ENCODE data around the gene F11.
"Not testable (repeated sequence)": the region's sequence is repeated elsewhere in the genome, so short reads cannot be mapped to it uniquely, and the experiment has no call there.

F11 gene

DNA sequence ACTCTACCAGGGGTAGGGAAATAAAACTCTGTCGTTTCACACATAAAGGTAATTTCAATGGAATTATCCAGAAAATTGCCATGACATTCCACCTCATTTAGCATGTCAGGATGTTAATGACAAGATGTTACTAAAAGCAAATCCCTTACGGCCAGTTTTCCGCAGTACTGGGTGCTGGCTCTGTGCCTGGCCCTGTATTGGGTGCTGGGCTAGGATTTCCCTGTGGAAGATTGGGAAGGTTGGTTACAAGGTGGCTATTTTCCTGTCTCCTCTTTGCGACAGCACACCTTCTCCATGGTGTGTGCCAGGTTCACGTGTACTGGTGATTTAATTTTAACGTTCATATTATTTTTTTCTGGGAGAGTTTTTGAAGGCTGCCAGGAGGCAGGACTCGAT is 25.5 kb upstream of the F11 start:
- H3K9ac ChIP-seq (ENCODE audit: low read depth, low read length), result no peak overlapping the region
- no peaks in the 10 kb centered on the region for H3K27me3 ChIP-seq (ENCODE audit: control insufficient read depth, insufficient read depth, low read length)
- no peaks in the 10 kb centered on the region for H3K36me3 ChIP-seq (ENCODE audit: control insufficient read depth, insufficient read depth, low read length)
- H3K4me1 ChIP-seq (ENCODE audit: control insufficient read depth, insufficient read depth, low read length), result peaks cover 11% of the 10 kb centered on the region
- H3K4me3 ChIP-seq (ENCODE audit: low read depth, low read length), result no peak overlapping the region
- H3K9me3 ChIP-seq (ENCODE audit: control insufficient read depth, insufficient read depth, low read length), result no peaks in the 10 kb centered on the region

DNA sequence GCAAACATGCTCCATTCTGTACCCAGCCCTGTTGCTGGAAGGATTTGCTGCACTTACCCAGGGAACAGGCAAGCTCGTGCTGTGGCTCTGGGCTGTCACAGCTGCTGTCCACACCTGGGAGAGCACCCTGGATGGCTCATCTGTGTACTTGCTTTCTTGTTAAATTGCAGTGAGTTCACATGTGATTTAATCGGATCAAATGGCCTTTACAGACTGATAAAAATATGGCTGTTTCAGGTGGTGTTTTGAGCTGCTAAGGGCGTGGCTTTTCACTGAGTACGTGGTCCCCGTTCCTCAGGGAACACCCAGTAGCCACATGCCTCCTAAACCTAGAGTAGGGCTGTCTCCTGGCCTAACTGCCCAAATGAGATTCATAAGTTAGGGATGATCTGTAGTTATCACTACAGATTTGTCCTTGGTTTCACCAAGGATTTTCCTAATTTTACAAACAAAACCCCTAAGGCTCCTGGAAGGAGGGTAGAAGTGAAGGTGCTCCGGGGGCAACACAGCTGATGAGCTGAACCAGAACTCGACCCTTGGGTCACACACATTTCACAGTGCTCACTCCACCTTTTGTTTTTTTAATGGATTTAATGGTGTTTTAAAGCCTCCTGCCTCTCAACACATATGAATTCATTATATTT is 25.0 kb upstream of the F11 start:
- Histone ChIP-seq H3K36me3 (ENCODE audit: control insufficient read depth, insufficient read depth, low read length) (no peaks in the 10 kb centered on the region), H3K4me3 (ENCODE audit: low read depth, low read length) (peak overlapping the region; percentile 3), H3K9ac (ENCODE audit: low read depth, low read length) (no peak overlapping the region), H3K9me3 (ENCODE audit: control insufficient read depth, insufficient read depth, low read length) (no peaks in the 10 kb centered on the region), H3K27me3 (ENCODE audit: control insufficient read depth, insufficient read depth, low read length) (no peaks in the 10 kb centered on the region), H3K4me1 (ENCODE audit: control insufficient read depth, insufficient read depth, low read length) (peaks cover 11% of the 10 kb centered on the region)

DNA sequence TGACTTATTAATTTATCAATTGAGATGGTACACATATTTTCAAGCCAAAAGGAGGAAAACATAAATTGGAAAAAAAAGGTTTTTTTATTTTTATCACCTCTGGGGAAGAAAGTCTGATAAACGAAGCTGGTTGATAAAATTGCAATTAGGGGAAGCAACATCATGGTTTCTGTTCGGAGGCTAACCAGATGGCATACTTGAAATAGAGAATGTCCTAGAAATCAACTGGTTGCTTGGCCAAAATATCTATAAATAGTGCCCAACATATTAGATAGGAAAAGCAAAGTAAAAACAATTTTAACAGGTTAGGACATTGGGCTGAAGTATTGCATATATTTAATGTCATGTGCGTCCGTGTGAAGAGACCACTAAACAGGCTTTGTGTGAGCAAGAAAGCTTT is 24.4 kb upstream of the F11 start:
- Histone ChIP-seq H3K9me3 (ENCODE audit: control insufficient read depth, insufficient read depth, low read length) (no peaks in the 10 kb centered on the region), H3K9ac (ENCODE audit: low read depth, low read length) (peak overlapping the region; percentile 57), H3K4me1 (ENCODE audit: control insufficient read depth, insufficient read depth, low read length) (peaks cover 11% of the 10 kb centered on the region), H3K36me3 (ENCODE audit: control insufficient read depth, insufficient read depth, low read length) (no peaks in the 10 kb centered on the region), H3K27me3 (ENCODE audit: control insufficient read depth, insufficient read depth, low read length) (no peaks in the 10 kb centered on the region), H3K4me3 (ENCODE audit: low read depth, low read length) (peak overlapping the region; percentile 6)

DNA sequence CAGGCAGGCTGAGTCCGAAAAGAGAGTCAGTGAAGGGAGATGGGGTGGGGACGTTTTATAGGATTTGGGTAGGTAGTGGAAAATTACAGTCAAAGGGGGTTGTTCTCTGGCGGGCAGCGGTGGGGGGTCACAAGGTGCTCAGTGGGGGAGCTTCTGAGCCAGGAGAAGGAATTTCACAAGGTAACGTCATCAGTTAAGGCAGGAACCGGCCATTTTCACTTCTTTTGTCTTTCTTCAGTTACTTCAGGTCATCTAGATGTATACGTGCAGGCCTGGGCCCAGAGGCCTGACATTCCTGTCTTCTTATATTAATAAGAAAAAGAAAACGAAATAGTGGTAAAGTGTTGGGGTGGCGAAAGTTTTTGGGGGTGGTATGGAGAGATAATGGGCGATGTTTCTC is 24.0 kb upstream of the F11 start:
- Histone ChIP-seq H3K4me1 (ENCODE audit: control insufficient read depth, insufficient read depth, low read length) (peaks cover 11% of the 10 kb centered on the region), H3K9ac (ENCODE audit: low read depth, low read length) (peak overlapping the region; percentile 57), H3K4me3 (ENCODE audit: low read depth, low read length) (peak overlapping the region; percentile 30)
- not testable (repeated sequence) for H3K36me3 ChIP-seq (ENCODE audit: control insufficient read depth, insufficient read depth, low read length); H3K9me3 ChIP-seq (ENCODE audit: control insufficient read depth, insufficient read depth, low read length); H3K27me3 ChIP-seq (ENCODE audit: control insufficient read depth, insufficient read depth, low read length)

DNA sequence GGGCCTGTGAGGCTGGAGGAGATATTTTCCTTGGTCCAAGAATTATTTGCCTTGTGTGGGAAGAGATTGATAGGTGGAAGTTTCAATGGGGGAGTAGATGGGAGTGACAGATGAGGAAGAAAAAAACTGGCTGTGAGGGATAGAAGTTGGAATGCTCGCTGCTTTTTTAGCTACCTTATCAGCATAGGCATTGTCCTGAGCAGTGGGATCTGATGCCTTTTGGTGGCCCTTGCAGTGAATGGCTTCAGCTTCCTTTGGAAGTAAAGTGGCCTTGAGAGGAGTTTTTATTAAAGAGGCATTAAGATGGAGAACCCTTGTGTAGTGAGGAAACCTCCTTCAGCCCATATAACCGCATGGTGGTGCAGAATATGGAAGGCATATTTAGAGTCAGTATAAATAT is 22.7 kb upstream of the F11 start:
- H3K4me3 ChIP-seq (ENCODE audit: low read depth, low read length), result peak overlapping the region; percentile 47
- no peaks in the 10 kb centered on the region for H3K36me3 ChIP-seq (ENCODE audit: control insufficient read depth, insufficient read depth, low read length)
- peaks cover 12% of the 10 kb centered on the region for H3K4me1 ChIP-seq (ENCODE audit: control insufficient read depth, insufficient read depth, low read length)
- no peak overlapping the region for H3K9ac ChIP-seq (ENCODE audit: low read depth, low read length)
- H3K27me3 ChIP-seq (ENCODE audit: control insufficient read depth, insufficient read depth, low read length), result no peaks in the 10 kb centered on the region
- H3K9me3 ChIP-seq (ENCODE audit: control insufficient read depth, insufficient read depth, low read length), result no peaks in the 10 kb centered on the region

DNA sequence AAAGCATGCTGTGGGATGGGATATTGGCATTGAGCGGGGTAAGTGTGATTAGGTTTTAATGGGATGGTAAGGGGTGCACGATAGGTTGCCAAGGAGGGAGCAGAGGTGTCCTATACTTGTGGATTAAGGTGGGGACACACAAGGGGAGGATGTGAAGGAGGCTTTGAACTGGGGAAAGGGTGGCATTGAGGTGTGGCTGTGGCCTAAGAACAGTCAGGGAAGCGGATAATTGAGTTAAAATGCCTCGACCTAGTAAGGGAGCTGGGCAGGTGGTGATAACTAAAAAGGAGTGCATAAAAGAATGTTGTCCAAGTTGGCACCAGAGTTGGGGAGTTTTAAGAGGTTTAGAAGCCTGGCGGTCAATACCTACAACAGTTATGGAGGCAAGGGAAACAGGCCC is 21.2 kb upstream of the F11 start:
- H3K9ac ChIP-seq (ENCODE audit: low read depth, low read length), result peak overlapping the region; percentile 84
- peaks cover 23% of the 10 kb centered on the region for H3K4me1 ChIP-seq (ENCODE audit: control insufficient read depth, insufficient read depth, low read length)
- no peaks in the 10 kb centered on the region for H3K9me3 ChIP-seq (ENCODE audit: control insufficient read depth, insufficient read depth, low read length)
- peak overlapping the region; percentile 78 for H3K4me3 ChIP-seq (ENCODE audit: low read depth, low read length)
- no peaks in the 10 kb centered on the region for H3K27me3 ChIP-seq (ENCODE audit: control insufficient read depth, insufficient read depth, low read length)
- no peaks in the 10 kb centered on the region for H3K36me3 ChIP-seq (ENCODE audit: control insufficient read depth, insufficient read depth, low read length)

DNA sequence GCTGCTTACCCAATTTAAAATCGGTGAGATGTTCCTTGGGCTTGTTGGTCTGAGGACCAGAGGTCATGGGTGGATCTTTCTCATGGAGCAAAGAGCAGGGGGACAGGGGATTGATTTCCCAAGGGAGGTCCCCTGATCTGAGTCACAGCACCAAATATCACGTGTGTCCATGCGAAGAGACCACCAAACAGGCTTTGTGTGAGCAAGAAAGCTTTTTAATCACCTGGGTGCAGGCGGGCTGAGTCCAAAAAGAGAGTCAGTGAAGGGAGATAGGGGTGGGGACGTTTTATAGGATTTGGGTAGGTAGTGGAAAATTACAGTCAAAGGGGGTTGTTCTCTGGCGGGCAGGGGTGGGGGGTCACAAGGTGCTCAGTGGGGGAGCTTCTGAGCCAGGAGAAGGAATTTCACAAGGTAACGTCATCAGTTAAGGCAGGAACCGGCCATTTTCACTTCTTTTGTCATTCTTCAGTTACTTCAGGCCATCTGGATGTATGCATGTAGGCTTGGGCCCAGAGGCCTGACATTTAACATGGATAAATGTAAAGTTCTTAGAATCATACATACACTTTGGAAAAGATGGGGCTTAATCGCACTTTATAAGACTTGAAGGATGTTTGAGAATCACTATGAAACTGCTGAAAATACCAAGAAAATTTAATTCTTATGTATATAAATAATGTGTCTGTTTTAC is 18.8 kb upstream of the F11 start:
- not testable (repeated sequence) for H3K9me3 ChIP-seq (ENCODE audit: control insufficient read depth, insufficient read depth, low read length); H3K36me3 ChIP-seq (ENCODE audit: control insufficient read depth, insufficient read depth, low read length); H3K27me3 ChIP-seq (ENCODE audit: control insufficient read depth, insufficient read depth, low read length)
- H3K9ac ChIP-seq (ENCODE audit: low read depth, low read length), result peak overlapping the region; percentile 90
- peaks cover 34% of the 10 kb centered on the region for H3K4me1 ChIP-seq (ENCODE audit: control insufficient read depth, insufficient read depth, low read length)
- H3K4me3 ChIP-seq (ENCODE audit: low read depth, low read length), result peak overlapping the region; percentile 60

DNA sequence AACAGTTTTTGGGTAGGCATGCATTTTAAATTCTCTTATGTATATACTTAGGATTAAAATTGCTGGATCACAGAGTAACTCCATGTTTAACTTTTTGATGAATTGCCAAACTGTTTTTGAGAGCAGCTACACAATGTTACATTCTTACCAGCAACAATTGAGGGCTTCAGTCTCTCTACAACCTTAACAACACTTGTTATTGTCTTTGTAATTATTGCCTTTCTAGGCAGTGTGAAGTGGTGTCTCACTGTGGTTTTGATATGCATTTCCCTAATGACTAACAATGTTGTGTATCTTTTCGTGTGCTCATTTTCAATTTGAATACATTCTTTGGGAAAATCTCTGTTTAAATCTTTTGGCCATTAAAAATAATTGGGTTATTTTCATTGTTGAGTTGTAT is 17.3 kb upstream of the F11 start:
- H3K36me3 ChIP-seq (ENCODE audit: control insufficient read depth, insufficient read depth, low read length), result no peaks in the 10 kb centered on the region
- no peaks in the 10 kb centered on the region for H3K27me3 ChIP-seq (ENCODE audit: control insufficient read depth, insufficient read depth, low read length)
- no peaks in the 10 kb centered on the region for H3K9me3 ChIP-seq (ENCODE audit: control insufficient read depth, insufficient read depth, low read length)
- H3K4me1 ChIP-seq (ENCODE audit: control insufficient read depth, insufficient read depth, low read length), result peaks cover 34% of the 10 kb centered on the region
- no peak overlapping the region for H3K9ac ChIP-seq (ENCODE audit: low read depth, low read length)
- H3K4me3 ChIP-seq (ENCODE audit: low read depth, low read length), result no peak overlapping the region

DNA sequence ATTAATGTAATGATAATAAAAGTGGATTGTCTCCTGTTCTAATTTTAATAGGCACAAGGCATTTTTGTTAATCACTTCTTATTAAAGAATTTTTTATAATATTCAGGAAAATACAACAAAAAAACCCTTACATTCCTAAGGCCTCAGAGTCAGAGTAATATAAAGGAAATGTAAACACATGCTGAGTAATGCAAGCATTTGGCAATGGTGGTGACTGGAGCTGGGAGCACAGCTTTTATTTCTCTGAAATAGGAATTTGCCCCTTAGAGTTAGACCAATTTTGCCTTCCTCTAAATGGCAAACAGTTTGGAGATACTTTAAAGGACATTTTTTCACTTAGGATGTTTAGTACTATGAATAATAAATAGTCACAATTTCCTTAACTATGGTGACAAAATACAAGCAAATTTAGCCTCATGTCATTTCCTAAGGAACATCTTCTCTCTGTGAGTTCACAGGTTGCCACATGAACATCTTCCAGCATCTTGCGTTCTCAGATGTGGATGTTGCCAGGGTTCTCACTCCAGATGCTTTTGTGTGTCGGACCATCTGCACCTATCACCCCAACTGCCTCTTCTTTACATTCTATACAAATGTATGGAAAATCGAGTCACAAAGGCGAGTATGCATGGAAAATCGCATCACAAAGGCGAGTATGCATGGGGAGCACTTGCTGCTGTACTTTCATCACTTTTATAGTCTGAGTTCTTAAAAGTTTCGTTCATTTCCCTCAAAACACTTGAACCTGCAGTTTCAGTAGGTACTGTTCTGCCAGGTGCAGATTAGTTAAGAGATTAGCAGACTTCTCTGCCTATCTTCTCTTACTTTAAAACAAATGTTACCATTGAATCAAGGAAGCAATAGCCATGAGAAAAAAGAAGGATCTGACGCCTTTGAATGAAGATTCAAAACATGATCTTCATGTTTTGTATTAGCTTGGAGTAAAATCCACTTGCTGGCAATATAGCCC is 15.9 kb upstream of the F11 start:
- Histone ChIP-seq H3K27me3 (ENCODE audit: control insufficient read depth, insufficient read depth, low read length) (no peaks in the 10 kb centered on the region), H3K9ac (ENCODE audit: low read depth, low read length) (peak overlapping the region; percentile 10), H3K4me3 (ENCODE audit: low read depth, low read length) (no peak overlapping the region), H3K4me1 (ENCODE audit: control insufficient read depth, insufficient read depth, low read length) (peaks cover 34% of the 10 kb centered on the region), H3K9me3 (ENCODE audit: control insufficient read depth, insufficient read depth, low read length) (no peaks in the 10 kb centered on the region), H3K36me3 (ENCODE audit: control insufficient read depth, insufficient read depth, low read length) (no peaks in the 10 kb centered on the region)

DNA sequence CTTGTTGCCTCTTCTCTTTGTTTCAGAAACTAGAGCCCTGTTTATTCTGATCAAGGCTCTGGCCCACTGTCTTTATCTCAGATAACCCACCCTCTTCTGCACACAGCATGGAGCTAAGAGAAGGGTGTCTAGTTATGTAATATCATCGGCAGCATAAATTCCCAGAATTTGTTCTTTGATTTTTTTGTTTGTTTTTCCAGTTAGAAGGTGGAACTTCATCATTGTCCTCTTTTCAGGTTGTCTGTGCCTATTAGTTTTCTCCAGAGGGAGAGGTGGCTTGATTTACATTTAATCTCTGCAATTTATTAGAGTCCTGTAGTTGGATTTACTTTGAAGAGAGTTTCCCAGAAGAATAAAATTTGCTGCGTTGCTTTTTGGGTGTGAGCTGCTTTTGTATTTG is 15.2 kb upstream of the F11 start:
- H3K4me1 ChIP-seq (ENCODE audit: control insufficient read depth, insufficient read depth, low read length), result peaks cover 34% of the 10 kb centered on the region
- no peak overlapping the region for H3K4me3 ChIP-seq (ENCODE audit: low read depth, low read length)

DNA sequence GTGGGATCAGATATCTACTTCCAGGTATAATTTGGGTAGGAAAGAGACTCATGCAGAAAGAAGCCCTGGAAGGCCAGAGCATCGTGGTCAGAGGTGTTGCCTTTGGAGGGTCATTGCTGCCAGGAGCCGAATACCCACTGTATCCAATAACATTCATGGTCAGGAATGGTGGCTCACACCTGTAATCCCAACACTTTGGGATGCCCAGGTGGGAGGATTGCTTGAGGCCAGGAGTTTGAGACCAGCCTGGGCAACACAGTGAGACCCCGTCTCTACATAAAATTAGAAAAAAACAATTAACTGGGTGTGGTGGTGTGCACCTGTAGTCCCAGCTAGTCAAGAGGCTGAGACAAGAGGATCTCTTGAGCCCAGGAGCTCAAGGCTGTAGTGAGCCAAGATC is 10.9 kb upstream of the F11 start:
- no peaks in the 10 kb centered on the region for H3K27me3 ChIP-seq (ENCODE audit: control insufficient read depth, insufficient read depth, low read length)
- H3K9me3 ChIP-seq (ENCODE audit: control insufficient read depth, insufficient read depth, low read length), result no peaks in the 10 kb centered on the region

More for the DNA sequence above, 15.2 kb upstream of the F11 start:
- Histone ChIP-seq H3K9ac (ENCODE audit: low read depth, low read length) (peak overlapping the region; percentile 8), H3K9me3 (ENCODE audit: control insufficient read depth, insufficient read depth, low read length) (no peaks in the 10 kb centered on the region), H3K27me3 (ENCODE audit: control insufficient read depth, insufficient read depth, low read length) (no peaks in the 10 kb centered on the region), H3K36me3 (ENCODE audit: control insufficient read depth, insufficient read depth, low read length) (no peaks in the 10 kb centered on the region)

More for the DNA sequence above, 10.9 kb upstream of the F11 start:
- Histone ChIP-seq H3K4me3 (ENCODE audit: low read depth, low read length) (no peak overlapping the region), H3K9ac (ENCODE audit: low read depth, low read length) (no peak overlapping the region), H3K4me1 (ENCODE audit: control insufficient read depth, insufficient read depth, low read length) (peaks cover 19% of the 10 kb centered on the region), H3K36me3 (ENCODE audit: control insufficient read depth, insufficient read depth, low read length) (peaks cover 3% of the 10 kb centered on the region)

All from iPS-15b (cell line).